ENCODE measurements around the gene PODNL1. TPM values are rescaled to one million over a fixed set of nuclear protein-coding genes. Genes with fewer than 3 reads are reported as not detected.
A peak's percentile ranks its signal among the peaks of the same experiment; 100 is the strongest.
"Not testable (repeated sequence)": the region's sequence is repeated elsewhere in the genome, so short reads cannot be mapped to it uniquely, and the experiment has no call there.

The PODNL1 gene
- total RNA-seq, 1 experiment from 2014 or later: 0.53 TPM

GRCh38 chr19:13967206-13967605, 29.0 kb upstream of the PODNL1 start:
- H3K4me1 ChIP-seq (replicated peaks): peaks cover 16% of the 10 kb centered on the region
- H3K27me3 ChIP-seq (replicated peaks); H3K4me3 ChIP-seq; H3K27ac ChIP-seq; DNase-seq (ENCODE audit: low read depth in 1 of 2, low spot score in 2 of 2); H3K9me3 ChIP-seq (replicated peaks): not testable (repeated sequence)
- H3K36me3 ChIP-seq: peaks cover 41% of the 10 kb centered on the region

GRCh38 chr19:13966684-13967128, 28.5 kb upstream of the PODNL1 start:
- peaks cover 16% of the 10 kb centered on the region for H3K4me1 ChIP-seq (replicated peaks)
- H3K4me3 ChIP-seq: no peak overlapping the region
- DNase-seq (ENCODE audit: low read depth in 1 of 2, low spot score in 2 of 2): no peak
- no peaks in the 10 kb centered on the region for H3K27me3 ChIP-seq (replicated peaks)
- H3K36me3 ChIP-seq: peaks cover 41% of the 10 kb centered on the region
- H3K27ac ChIP-seq: no peak overlapping the region
- no peaks in the 10 kb centered on the region for H3K9me3 ChIP-seq (replicated peaks)

- no peaks in the 10 kb centered on the region for H3K9me3 ChIP-seq (replicated peaks)
- no peaks in the 10 kb centered on the region for H3K27me3 ChIP-seq (replicated peaks)
- DNase-seq (ENCODE audit: low read depth in 1 of 2, low spot score in 2 of 2): no peak
Observed at GRCh38 chr19:13965926-13966683, 27.9 kb upstream of the PODNL1 start.

GRCh38 chr19:13965377-13965896, 27.2 kb upstream of the PODNL1 start:
- peaks cover 16% of the 10 kb centered on the region for H3K4me1 ChIP-seq (replicated peaks)
- H3K27ac ChIP-seq: no peak overlapping the region
- no peaks in the 10 kb centered on the region for H3K27me3 ChIP-seq (replicated peaks)
- no peak for DNase-seq (ENCODE audit: low read depth in 1 of 2, low spot score in 2 of 2)
- no peak overlapping the region for H3K4me3 ChIP-seq
- no peaks in the 10 kb centered on the region for H3K9me3 ChIP-seq (replicated peaks)
- peaks cover 51% of the 10 kb centered on the region for H3K36me3 ChIP-seq

More at GRCh38 chr19:13965926-13966683, 27.9 kb upstream of the PODNL1 start:
- H3K27ac ChIP-seq: no peak overlapping the region
- no peak overlapping the region for H3K4me3 ChIP-seq
- peaks cover 45% of the 10 kb centered on the region for H3K36me3 ChIP-seq
- peaks cover 16% of the 10 kb centered on the region for H3K4me1 ChIP-seq (replicated peaks)

GRCh38 chr19:13964776-13965175, 26.6 kb upstream of the PODNL1 start:
- Histone ChIP-seq H3K9me3 (replicated peaks) (no peaks in the 10 kb centered on the region), H3K36me3 (peaks cover 54% of the 10 kb centered on the region), H3K27ac (no peak overlapping the region), H3K4me3 (no peak overlapping the region), H3K27me3 (replicated peaks) (no peaks in the 10 kb centered on the region), H3K4me1 (replicated peaks) (peaks cover 16% of the 10 kb centered on the region)
- peak; percentile 67 to 76 for DNase-seq (ENCODE audit: low read depth in 1 of 2, low spot score in 2 of 2)

GRCh38 chr19:13963603-13964105, 25.4 kb upstream of the PODNL1 start:
- H3K4me3 ChIP-seq: no peak overlapping the region
- no peak for DNase-seq (ENCODE audit: low read depth in 1 of 2, low spot score in 2 of 2)

GRCh38 chr19:13962699-13963602, 24.7 kb upstream of the PODNL1 start:
- peaks cover 16% of the 10 kb centered on the region for H3K4me1 ChIP-seq (replicated peaks)
- H3K27me3 ChIP-seq (replicated peaks): no peaks in the 10 kb centered on the region
- H3K36me3 ChIP-seq: peaks cover 61% of the 10 kb centered on the region
- H3K4me3 ChIP-seq: no peak overlapping the region
- H3K27ac ChIP-seq: no peak overlapping the region
- DNase-seq (ENCODE audit: low read depth in 1 of 2, low spot score in 2 of 2): no peak
- H3K9me3 ChIP-seq (replicated peaks): no peaks in the 10 kb centered on the region

More at GRCh38 chr19:13963603-13964105, 25.4 kb upstream of the PODNL1 start:
- H3K4me1 ChIP-seq (replicated peaks): peaks cover 16% of the 10 kb centered on the region
- H3K27me3 ChIP-seq (replicated peaks): no peaks in the 10 kb centered on the region
- no peak overlapping the region for H3K27ac ChIP-seq
- peaks cover 59% of the 10 kb centered on the region for H3K36me3 ChIP-seq
- H3K9me3 ChIP-seq (replicated peaks): no peaks in the 10 kb centered on the region

- H3K27ac ChIP-seq: no peak overlapping the region
- H3K27me3 ChIP-seq (replicated peaks): no peaks in the 10 kb centered on the region
- DNase-seq (ENCODE audit: low read depth in 1 of 2, low spot score in 2 of 2): no peak
- no peaks in the 10 kb centered on the region for H3K9me3 ChIP-seq (replicated peaks)
- H3K36me3 ChIP-seq: peaks cover 65% of the 10 kb centered on the region
- peaks cover 16% of the 10 kb centered on the region for H3K4me1 ChIP-seq (replicated peaks)
- H3K4me3 ChIP-seq: no peak overlapping the region
Observed at GRCh38 chr19:13961826-13962698, 23.8 kb upstream of the PODNL1 start.

GRCh38 chr19:13960863-13961784, 22.9 kb upstream of the PODNL1 start:
- Histone ChIP-seq H3K27ac (no peak overlapping the region), H3K36me3 (peaks cover 66% of the 10 kb centered on the region), H3K27me3 (replicated peaks) (no peaks in the 10 kb centered on the region), H3K9me3 (replicated peaks) (no peaks in the 10 kb centered on the region), H3K4me3 (no peak overlapping the region), H3K4me1 (replicated peaks) (peaks cover 16% of the 10 kb centered on the region)
- DNase-seq (ENCODE audit: low read depth in 1 of 2, low spot score in 2 of 2): no peak

- no peak overlapping the region for H3K4me3 ChIP-seq
- H3K9me3 ChIP-seq (replicated peaks): no peaks in the 10 kb centered on the region
- H3K4me1 ChIP-seq (replicated peaks): peaks cover 10% of the 10 kb centered on the region
- H3K27ac ChIP-seq: no peak overlapping the region
- DNase-seq (ENCODE audit: low read depth in 1 of 2, low spot score in 2 of 2): no peak
- peaks cover 69% of the 10 kb centered on the region for H3K36me3 ChIP-seq
- H3K27me3 ChIP-seq (replicated peaks): no peaks in the 10 kb centered on the region
Observed at GRCh38 chr19:13959962-13960862, 22.0 kb upstream of the PODNL1 start.

GRCh38 chr19:13959141-13959961, 21.1 kb upstream of the PODNL1 start:
- Histone ChIP-seq H3K36me3 (peaks cover 78% of the 10 kb centered on the region), H3K4me3 (no peak overlapping the region), H3K27me3 (replicated peaks) (no peaks in the 10 kb centered on the region), H3K9me3 (replicated peaks) (no peaks in the 10 kb centered on the region), H3K4me1 (replicated peaks) (peaks cover 2% of the 10 kb centered on the region), H3K27ac (no peak overlapping the region)
- no peak for DNase-seq (ENCODE audit: low read depth in 1 of 2, low spot score in 2 of 2)
